Caco-2 (cell line): ENCODE results near the gene SLC25A21. TPM values are rescaled to one million over a fixed set of nuclear protein-coding genes. Genes with fewer than 3 reads are reported as not detected.
"Not testable (repeated sequence)": the region's sequence is repeated elsewhere in the genome, so short reads cannot be mapped to it uniquely, and the experiment has no call there.

Source experiments
- BruUV-seq: library from RNA; stranded (reverse); fragments of 400-500 nt; replicated peaks from 2 replicates; lab custom pipeline; 2021; lab: Mats Ljungman, UMichigan
- CTCF ChIA-PET: fragments of 300-600 bp; sonication (Branson Sonifier 250); formaldehyde crosslinking; loops from one replicate; lab custom pipeline; 2022; ENCODE audit warnings: antibody characterized with exemption; lab: Charles Lee
- POLR2A ChIA-PET: fragments of 300-600 bp; sonication (Branson Sonifier 250); formaldehyde crosslinking; loops from one replicate; lab custom pipeline; 2022; ENCODE audit warnings: antibody characterized with exemption; lab: Charles Lee
- DNase-seq, 2 experiments: peaks; one replicate each; pipeline versions ENCODE4 v3.0.0 to v3.0.0-alpha.2; 2020 to 2022
- H3K27me3 ChIP-seq: replicated peaks from 2 replicates; pipeline ENCODE4 v1.6.0; 2011; ENCODE audit warnings: low read length; ENCODE audit not compliant: control insufficient read depth, insufficient read depth
- H3K36me3 ChIP-seq: 2 replicates; pipeline ENCODE4 v1.5.1; 2011; ENCODE audit warnings: low read length; ENCODE audit not compliant: control insufficient read depth, insufficient read depth
- H3K4me1 ChIP-seq: fragments of 250-450 bp; sonication (Bioruptor Pico); 2 replicates; pipeline ENCODE4 v1.5.1; 2020; ENCODE audit warnings: mild to moderate bottlenecking
- H3K4me3 ChIP-seq: 2 replicates; pipeline ENCODE4 v1.5.1; 2011; ENCODE audit warnings: low read depth, mild to moderate bottlenecking, control low read depth, low read length
- H3K9me3 ChIP-seq: fragments of 250-450 bp; sonication (Bioruptor Pico); 2 replicates; pipeline ENCODE4 v1.5.1; 2020; ENCODE audit warnings: mild to moderate bottlenecking, moderate library complexity
- H3K27ac Mint-ChIP-seq: one replicate; pipeline ENCODE4 v1.8.0; 2022; ENCODE audit warnings: mixed read lengths; ENCODE audit not compliant: unreplicated experiment
- H3K27me3 Mint-ChIP-seq: one replicate; pipeline ENCODE4 v1.8.0; 2022; ENCODE audit warnings: mixed read lengths; ENCODE audit not compliant: insufficient read depth, unreplicated experiment
- H3K36me3 Mint-ChIP-seq: one replicate; pipeline ENCODE4 v1.8.0; 2022; ENCODE audit warnings: mild to moderate bottlenecking, mixed read lengths; ENCODE audit not compliant: insufficient read depth, unreplicated experiment
- H3K4me1 Mint-ChIP-seq: one replicate; pipeline ENCODE4 v1.8.0; 2022; ENCODE audit warnings: low read depth, mixed read lengths; ENCODE audit not compliant: unreplicated experiment
- H3K4me3 Mint-ChIP-seq: one replicate; pipeline ENCODE4 v1.8.0; 2022; ENCODE audit warnings: mild to moderate bottlenecking, moderate library complexity, mixed read lengths; ENCODE audit not compliant: unreplicated experiment
- H3K9me3 Mint-ChIP-seq: one replicate; pipeline ENCODE4 v1.8.0; 2022; ENCODE audit warnings: mixed read lengths; ENCODE audit not compliant: unreplicated experiment
- intact Hi-C: fragments of 100-400 bp; cut with micrococcal nuclease; formaldehyde crosslinking; loops from one replicate; pipeline ENCODE4 v1.10.0; 2022; ENCODE audit not compliant: unreplicated experiment
- total RNA-seq: library from RNA; stranded (reverse); gene quantifications from 2 replicates; pipeline ENCODE4 v1.2.3, GENCODE V29; 2022
- TF ChIP-seq, protein P1 (sequence below), 2 experiments: fragments of 200-600 bp in 1 of 2; IDR thresholded peaks; 1 replicate in 1 of 2; 2 replicates in 1 of 2; pipeline versions ENCODE4 v1.5.1 to v1.8.0; 2011 to 2022; ENCODE audit warnings: antibody characterized with exemption in 1 of 2, control low read depth in 1 of 2, inconsistent platforms in 1 of 2, low read depth in 1 of 2, low read length in 1 of 2, mild to moderate bottlenecking in 1 of 2, moderate library complexity in 1 of 2; ENCODE audit not compliant: insufficient read depth in 1 of 2, severe bottlenecking in 1 of 2, unreplicated experiment in 1 of 2

SLC25A21 gene
- total RNA-seq, 1 experiment from 2014 or later: 3.2 TPM

DNA sequence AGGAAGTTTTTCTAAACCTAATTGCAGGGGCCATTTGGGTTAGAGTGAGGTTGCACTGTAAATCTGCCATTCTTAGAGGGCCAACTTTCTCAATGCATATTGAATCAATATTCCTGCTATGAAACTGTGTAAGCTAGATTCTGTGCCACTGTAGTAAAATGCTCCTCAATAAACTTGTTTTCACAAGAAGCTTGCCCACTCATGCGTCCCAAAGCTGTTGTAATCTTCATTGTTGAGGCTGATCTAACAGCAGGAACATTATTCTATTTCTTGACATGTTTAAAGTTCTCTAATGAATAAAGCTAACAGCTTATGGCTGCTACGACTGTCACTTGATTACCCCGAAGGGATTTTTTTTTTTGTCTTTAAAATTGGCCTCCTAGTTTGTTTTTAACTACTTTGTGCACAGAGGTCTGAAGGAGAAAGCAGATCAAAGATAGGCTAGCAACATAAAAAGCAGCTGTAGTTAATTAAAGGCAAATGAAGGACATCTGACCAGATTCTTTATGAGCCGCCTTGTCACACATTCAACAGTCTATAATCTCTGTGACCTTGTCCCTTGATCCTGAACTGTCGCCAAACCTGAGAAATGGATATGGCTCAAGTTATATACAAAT is 267.0 kb downstream of the SLC25A21 start:
- TF ChIP-seq, protein P1, sequence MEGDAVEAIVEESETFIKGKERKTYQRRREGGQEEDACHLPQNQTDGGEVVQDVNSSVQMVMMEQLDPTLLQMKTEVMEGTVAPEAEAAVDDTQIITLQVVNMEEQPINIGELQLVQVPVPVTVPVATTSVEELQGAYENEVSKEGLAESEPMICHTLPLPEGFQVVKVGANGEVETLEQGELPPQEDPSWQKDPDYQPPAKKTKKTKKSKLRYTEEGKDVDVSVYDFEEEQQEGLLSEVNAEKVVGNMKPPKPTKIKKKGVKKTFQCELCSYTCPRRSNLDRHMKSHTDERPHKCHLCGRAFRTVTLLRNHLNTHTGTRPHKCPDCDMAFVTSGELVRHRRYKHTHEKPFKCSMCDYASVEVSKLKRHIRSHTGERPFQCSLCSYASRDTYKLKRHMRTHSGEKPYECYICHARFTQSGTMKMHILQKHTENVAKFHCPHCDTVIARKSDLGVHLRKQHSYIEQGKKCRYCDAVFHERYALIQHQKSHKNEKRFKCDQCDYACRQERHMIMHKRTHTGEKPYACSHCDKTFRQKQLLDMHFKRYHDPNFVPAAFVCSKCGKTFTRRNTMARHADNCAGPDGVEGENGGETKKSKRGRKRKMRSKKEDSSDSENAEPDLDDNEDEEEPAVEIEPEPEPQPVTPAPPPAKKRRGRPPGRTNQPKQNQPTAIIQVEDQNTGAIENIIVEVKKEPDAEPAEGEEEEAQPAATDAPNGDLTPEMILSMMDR (IDR thresholded peaks at IDR 0.05; ENCODE audit: insufficient read depth in 1 of 2, low read depth in 1 of 2, low read length in 1 of 2, severe bottlenecking in 1 of 2, unreplicated experiment in 1 of 2): no peak
- Histone ChIP-seq H3K4me3 (no peak overlapping the region), H3K36me3 (no peaks in the 10 kb centered on the region), H3K27me3 (no peaks in the 10 kb centered on the region), H3K9me3 (no peaks in the 10 kb centered on the region), H3K4me1 (no peaks in the 10 kb centered on the region)
- no peaks in the 10 kb centered on the region for H3K27me3 Mint-ChIP-seq
- no peak overlapping the region for H3K4me3 Mint-ChIP-seq
- CTCF ChIA-PET: no interaction called here
- H3K9me3 Mint-ChIP-seq: no peaks in the 10 kb centered on the region
- H3K4me1 Mint-ChIP-seq: no peaks in the 10 kb centered on the region
- no TSS peak for BruUV-seq
- H3K27ac Mint-ChIP-seq: no peak overlapping the region
- POLR2A ChIA-PET: no interaction called here
- intact Hi-C loops: no loop called here
- no peaks in the 10 kb centered on the region for H3K36me3 Mint-ChIP-seq
- no peak for DNase-seq

DNA sequence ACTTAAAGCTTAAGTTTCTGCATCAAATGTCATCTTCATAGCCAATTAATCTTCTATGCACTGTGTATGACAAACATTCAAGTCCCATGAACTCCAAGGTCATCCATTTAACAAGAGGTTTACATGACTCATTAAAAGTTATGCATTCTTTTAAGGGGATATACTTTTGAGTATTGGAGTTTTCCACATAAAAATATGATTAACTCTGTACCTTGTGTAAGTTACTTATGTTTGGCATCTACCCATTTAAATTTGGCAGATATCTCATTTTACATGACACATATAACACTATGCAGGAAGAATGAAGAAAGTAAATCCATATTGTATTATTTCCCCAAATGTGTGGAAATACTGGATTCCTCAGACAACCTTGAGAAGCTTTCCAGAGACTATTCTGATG is 270.5 kb downstream of the SLC25A21 start:
- Mint-ChIP-seq H3K27me3 (no peaks in the 10 kb centered on the region), H3K27ac (no peak overlapping the region), H3K36me3 (peaks cover 6% of the 10 kb centered on the region), H3K9me3 (no peaks in the 10 kb centered on the region), H3K4me1 (no peaks in the 10 kb centered on the region), H3K4me3 (no peak overlapping the region)
- CTCF ChIA-PET: no interaction called here
- TF ChIP-seq, protein P1 (IDR thresholded peaks at IDR 0.05; ENCODE audit: insufficient read depth in 1 of 2, low read depth in 1 of 2, low read length in 1 of 2, severe bottlenecking in 1 of 2, unreplicated experiment in 1 of 2): no peak
- no peaks in the 10 kb centered on the region for H3K9me3 ChIP-seq
- DNase-seq: no peak
- no peaks in the 10 kb centered on the region for H3K4me1 ChIP-seq
- intact Hi-C loops: no loop called here
- H3K4me3 ChIP-seq: no peak overlapping the region
- H3K27me3 ChIP-seq: no peaks in the 10 kb centered on the region
- H3K36me3 ChIP-seq: no peaks in the 10 kb centered on the region
- no TSS peak for BruUV-seq
- POLR2A ChIA-PET: no interaction called here

DNA sequence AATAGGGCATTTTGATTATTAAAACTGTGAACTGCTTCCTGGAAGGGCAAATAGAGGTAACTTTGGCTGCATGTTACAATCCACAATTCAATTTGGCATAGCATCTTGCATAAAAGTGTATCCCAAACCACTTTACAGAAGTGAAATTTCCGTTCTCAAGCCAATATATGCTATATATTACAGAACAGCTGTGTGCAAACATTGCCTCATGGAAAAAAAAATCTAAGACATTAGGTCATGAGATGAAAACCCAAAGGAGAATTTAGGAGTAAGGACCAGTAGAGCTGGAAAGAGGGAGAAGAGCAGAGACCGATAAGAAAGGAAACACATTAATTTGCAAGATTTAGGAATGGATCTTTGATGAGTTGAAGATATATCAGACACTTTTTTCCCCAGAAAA is 271.6 kb downstream of the SLC25A21 start:
- no peak overlapping the region for H3K4me3 Mint-ChIP-seq
- BruUV-seq: no TSS peak
- POLR2A ChIA-PET: no interaction called here
- peaks cover 6% of the 10 kb centered on the region for H3K36me3 Mint-ChIP-seq
- H3K4me1 Mint-ChIP-seq: no peaks in the 10 kb centered on the region
- H3K27me3 ChIP-seq: no peaks in the 10 kb centered on the region
- peaks cover 1% of the 10 kb centered on the region for H3K27me3 Mint-ChIP-seq
- H3K9me3 ChIP-seq: no peaks in the 10 kb centered on the region
- H3K9me3 Mint-ChIP-seq: no peaks in the 10 kb centered on the region
- H3K4me1 ChIP-seq: no peaks in the 10 kb centered on the region
- intact Hi-C loops: no loop called here
- no peak overlapping the region for H3K4me3 ChIP-seq
- DNase-seq: no peak
- no peak overlapping the region for H3K27ac Mint-ChIP-seq
- H3K36me3 ChIP-seq: no peaks in the 10 kb centered on the region
- TF ChIP-seq, protein P1 (IDR thresholded peaks at IDR 0.05; ENCODE audit: insufficient read depth in 1 of 2, low read depth in 1 of 2, low read length in 1 of 2, severe bottlenecking in 1 of 2, unreplicated experiment in 1 of 2): no peak
- CTCF ChIA-PET: no interaction called here

DNA sequence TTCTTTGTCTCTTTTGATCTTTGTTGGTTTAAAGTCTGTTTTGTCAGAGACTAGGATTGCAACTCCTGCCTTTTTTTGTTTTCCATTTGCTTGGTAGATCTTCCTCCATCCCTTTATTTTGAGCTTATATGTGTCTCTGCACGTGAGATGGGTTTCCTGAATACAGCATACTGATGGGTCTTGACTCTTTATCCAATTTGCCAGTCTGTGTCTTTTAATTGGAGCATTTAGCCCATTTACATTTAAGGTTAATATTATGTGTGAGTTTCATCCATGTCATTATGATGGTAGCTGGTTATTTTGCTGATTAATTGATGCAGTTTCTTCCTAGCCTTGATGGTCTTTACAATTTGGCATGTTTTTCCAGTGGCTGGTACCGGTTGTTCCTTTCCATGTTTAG is 276.1 kb downstream of the SLC25A21 start:
- H3K9me3 Mint-ChIP-seq, H3K4me1 ChIP-seq, H3K4me1 Mint-ChIP-seq, H3K27ac Mint-ChIP-seq, H3K27me3 ChIP-seq, DNase-seq, H3K4me3 Mint-ChIP-seq, CTCF ChIA-PET, BruUV-seq, intact Hi-C loops, H3K36me3 Mint-ChIP-seq, H3K27me3 Mint-ChIP-seq, POLR2A ChIA-PET, H3K9me3 ChIP-seq, H3K36me3 ChIP-seq, H3K4me3 ChIP-seq: not testable (repeated sequence)
